ENCODE results near the gene CEP131.

Gene CEP131

GRCh38 chr17:81260171-81260570 is 37.4 kb upstream of the CEP131 start:
- H3K27me3 ChIP-seq (ENCODE audit: low read depth, low read length) = no peaks in the 10 kb centered on the region
- H3K27ac ChIP-seq (ENCODE audit: low read length) = no peak overlapping the region
- H3K4me1 ChIP-seq (ENCODE audit: control insufficient read depth in 1 of 2, insufficient read depth in 2 of 2, low read length in 2 of 2) = peaks cover 4 to 9% of the 10 kb centered on the region in 2 donors
- H3K4me3 ChIP-seq (ENCODE audit: low read depth in 1 of 2, low read length in 2 of 2) = no peak overlapping the region
- no peaks in the 10 kb centered on the region for H3K9me3 ChIP-seq (ENCODE audit: control insufficient read depth in 1 of 2, low read length in 2 of 2)
- peaks cover 26 to 79% of the 10 kb centered on the region in 2 donors for H3K36me3 ChIP-seq (ENCODE audit: control insufficient read depth in 1 of 2, insufficient read depth in 2 of 2, low read length in 2 of 2)

GRCh38 chr17:81259058-81259605 is 36.4 kb upstream of the CEP131 start:
- no peaks in the 10 kb centered on the region for H3K9me3 ChIP-seq (ENCODE audit: control insufficient read depth in 1 of 2, low read length in 2 of 2)
- no peak overlapping the region for H3K27ac ChIP-seq (ENCODE audit: low read length)
- H3K4me1 ChIP-seq (ENCODE audit: control insufficient read depth in 1 of 2, insufficient read depth in 2 of 2, low read length in 2 of 2) = peaks cover 5 to 17% of the 10 kb centered on the region in 2 donors
- peaks cover 26 to 69% of the 10 kb centered on the region in 2 donors for H3K36me3 ChIP-seq (ENCODE audit: control insufficient read depth in 1 of 2, insufficient read depth in 2 of 2, low read length in 2 of 2)
- H3K4me3 ChIP-seq (ENCODE audit: low read depth in 1 of 2, low read length in 2 of 2) = no peak overlapping the region
- H3K27me3 ChIP-seq (ENCODE audit: low read depth, low read length) = no peaks in the 10 kb centered on the region

GRCh38 chr17:81258292-81258691 is 35.5 kb upstream of the CEP131 start:
- peaks cover 5 to 17% of the 10 kb centered on the region in 2 donors for H3K4me1 ChIP-seq (ENCODE audit: control insufficient read depth in 1 of 2, insufficient read depth in 2 of 2, low read length in 2 of 2)
- H3K27me3 ChIP-seq (ENCODE audit: low read depth, low read length) = no peaks in the 10 kb centered on the region
- H3K27ac ChIP-seq (ENCODE audit: low read length) = no peak overlapping the region
- H3K9me3 ChIP-seq (ENCODE audit: control insufficient read depth in 1 of 2, low read length in 2 of 2) = no peaks in the 10 kb centered on the region
- H3K36me3 ChIP-seq (ENCODE audit: control insufficient read depth in 1 of 2, insufficient read depth in 2 of 2, low read length in 2 of 2) = peaks cover 26 to 61% of the 10 kb centered on the region in 2 donors
- H3K4me3 ChIP-seq (ENCODE audit: low read depth in 1 of 2, low read length in 2 of 2) = no peak overlapping the region

GRCh38 chr17:81257533-81257932 is 34.8 kb upstream of the CEP131 start:
- Histone ChIP-seq H3K9me3 (ENCODE audit: control insufficient read depth in 1 of 2, low read length in 2 of 2) (no peaks in the 10 kb centered on the region), H3K36me3 (ENCODE audit: control insufficient read depth in 1 of 2, insufficient read depth in 2 of 2, low read length in 2 of 2) (peaks cover 26 to 60% of the 10 kb centered on the region in 2 donors), H3K27me3 (ENCODE audit: low read depth, low read length) (no peaks in the 10 kb centered on the region), H3K4me1 (ENCODE audit: control insufficient read depth in 1 of 2, insufficient read depth in 2 of 2, low read length in 2 of 2) (peaks cover 5 to 17% of the 10 kb centered on the region in 2 donors), H3K27ac (ENCODE audit: low read length) (no peak overlapping the region), H3K4me3 (ENCODE audit: low read depth in 1 of 2, low read length in 2 of 2) (no peak overlapping the region)

DNA sequence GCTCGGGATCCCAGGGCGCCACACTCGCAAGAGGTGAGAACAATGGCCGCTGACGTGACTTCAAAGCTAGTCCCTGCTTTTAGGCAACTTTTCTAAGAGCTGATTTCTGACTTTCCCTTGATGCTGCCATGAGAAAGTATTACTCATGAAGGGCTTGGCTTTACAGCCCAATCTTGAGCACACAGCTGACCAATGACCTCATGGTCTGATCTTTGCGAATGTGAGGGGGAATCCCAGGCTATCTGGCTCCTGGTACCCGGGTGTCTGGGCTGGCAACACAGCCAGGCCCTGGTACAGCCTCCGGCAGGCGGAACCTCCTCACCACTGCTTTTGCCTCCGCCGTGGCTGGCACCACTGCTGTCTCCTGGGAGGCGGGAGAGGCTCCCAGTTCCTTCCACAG is 33.9 kb upstream of the CEP131 start:
- H3K36me3 ChIP-seq (ENCODE audit: control insufficient read depth in 1 of 2, insufficient read depth in 2 of 2, low read length in 2 of 2) = peaks cover 18 to 60% of the 10 kb centered on the region in 2 donors
- no peak overlapping the region for H3K27ac ChIP-seq (ENCODE audit: low read length)
- H3K27me3 ChIP-seq (ENCODE audit: low read depth, low read length) = no peaks in the 10 kb centered on the region
- peaks cover 5 to 17% of the 10 kb centered on the region in 2 donors for H3K4me1 ChIP-seq (ENCODE audit: control insufficient read depth in 1 of 2, insufficient read depth in 2 of 2, low read length in 2 of 2)
- H3K4me3 ChIP-seq (ENCODE audit: low read depth in 1 of 2, low read length in 2 of 2) = no peak overlapping the region
- no peaks in the 10 kb centered on the region for H3K9me3 ChIP-seq (ENCODE audit: control insufficient read depth in 1 of 2, low read length in 2 of 2)

GRCh38 chr17:81254955-81255717 is 32.4 kb upstream of the CEP131 start:
- Histone ChIP-seq H3K4me1 (ENCODE audit: control insufficient read depth in 1 of 2, insufficient read depth in 2 of 2, low read length in 2 of 2) (peaks cover 5 to 17% of the 10 kb centered on the region in 2 donors), H3K9me3 (ENCODE audit: control insufficient read depth in 1 of 2, low read length in 2 of 2) (no peaks in the 10 kb centered on the region), H3K27ac (ENCODE audit: low read length) (no peak overlapping the region), H3K4me3 (ENCODE audit: low read depth in 1 of 2, low read length in 2 of 2) (peak overlapping the region in 1 of 2 donors; percentile 16), H3K27me3 (ENCODE audit: low read depth, low read length) (no peaks in the 10 kb centered on the region), H3K36me3 (ENCODE audit: control insufficient read depth in 1 of 2, insufficient read depth in 2 of 2, low read length in 2 of 2) (peaks cover 10 to 58% of the 10 kb centered on the region in 2 donors)

DNA sequence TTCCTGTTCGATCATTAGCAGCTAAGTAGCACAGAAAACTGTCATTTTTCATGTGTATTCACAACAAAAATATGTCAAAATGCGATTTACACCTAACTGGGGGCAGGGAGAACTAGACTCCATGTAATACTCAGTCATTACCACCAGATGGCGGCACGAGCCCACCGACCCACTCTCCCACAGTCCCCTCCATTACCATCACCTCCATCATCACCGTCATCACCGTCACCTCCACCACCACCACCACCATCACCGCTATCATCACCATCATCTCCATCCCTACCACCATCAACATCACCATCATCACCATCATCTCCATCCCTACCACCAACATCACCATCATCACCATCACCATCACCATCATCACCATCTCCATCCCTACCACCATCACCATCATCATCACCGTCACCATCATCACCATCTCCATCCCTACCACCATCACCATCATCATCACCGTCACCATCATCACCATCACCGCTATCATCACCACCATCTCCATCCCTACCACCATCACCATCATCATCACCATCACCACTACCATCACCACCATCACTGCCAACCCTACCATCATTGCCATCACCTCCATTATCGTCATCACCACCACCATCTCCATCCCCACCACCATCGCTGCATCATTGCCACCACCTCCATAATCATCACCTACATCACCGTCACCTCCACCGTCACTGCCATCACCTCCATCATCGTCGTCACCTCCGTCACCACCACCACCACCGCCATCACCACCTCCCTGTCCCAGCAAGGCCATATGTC is 30.8 kb upstream of the CEP131 start:
- peaks cover 5 to 17% of the 10 kb centered on the region in 2 donors for H3K4me1 ChIP-seq (ENCODE audit: control insufficient read depth in 1 of 2, insufficient read depth in 2 of 2, low read length in 2 of 2)
- H3K27ac ChIP-seq (ENCODE audit: low read length) = no peak overlapping the region
- H3K9me3 ChIP-seq (ENCODE audit: control insufficient read depth in 1 of 2, low read length in 2 of 2) = no peaks in the 10 kb centered on the region
- H3K27me3 ChIP-seq (ENCODE audit: low read depth, low read length) = no peaks in the 10 kb centered on the region
- H3K36me3 ChIP-seq (ENCODE audit: control insufficient read depth in 1 of 2, insufficient read depth in 2 of 2, low read length in 2 of 2) = peaks cover 6 to 50% of the 10 kb centered on the region in 2 donors
- no peak overlapping the region for H3K4me3 ChIP-seq (ENCODE audit: low read depth in 1 of 2, low read length in 2 of 2)

GRCh38 chr17:81252987-81253329 is 30.2 kb upstream of the CEP131 start:
- peaks cover 4 to 45% of the 10 kb centered on the region in 2 donors for H3K36me3 ChIP-seq (ENCODE audit: control insufficient read depth in 1 of 2, insufficient read depth in 2 of 2, low read length in 2 of 2)
- H3K27me3 ChIP-seq (ENCODE audit: low read depth, low read length) = no peaks in the 10 kb centered on the region
- no peak overlapping the region for H3K4me3 ChIP-seq (ENCODE audit: low read depth in 1 of 2, low read length in 2 of 2)
- no peaks in the 10 kb centered on the region for H3K9me3 ChIP-seq (ENCODE audit: control insufficient read depth in 1 of 2, low read length in 2 of 2)
- peaks cover 5 to 17% of the 10 kb centered on the region in 2 donors for H3K4me1 ChIP-seq (ENCODE audit: control insufficient read depth in 1 of 2, insufficient read depth in 2 of 2, low read length in 2 of 2)
- no peak overlapping the region for H3K27ac ChIP-seq (ENCODE audit: low read length)

- Histone ChIP-seq H3K4me1 (ENCODE audit: control insufficient read depth in 1 of 2, insufficient read depth in 2 of 2, low read length in 2 of 2) (peaks cover 5 to 17% of the 10 kb centered on the region in 2 donors), H3K9me3 (ENCODE audit: control insufficient read depth in 1 of 2, low read length in 2 of 2) (no peaks in the 10 kb centered on the region), H3K4me3 (ENCODE audit: low read depth in 1 of 2, low read length in 2 of 2) (no peak overlapping the region), H3K36me3 (ENCODE audit: control insufficient read depth in 1 of 2, insufficient read depth in 2 of 2, low read length in 2 of 2) (peaks cover 4 to 40% of the 10 kb centered on the region in 2 donors), H3K27me3 (ENCODE audit: low read depth, low read length) (no peaks in the 10 kb centered on the region), H3K27ac (ENCODE audit: low read length) (no peak overlapping the region)
These were observed 29.7 kb upstream of the CEP131 start for GRCh38 chr17:81252326-81252986.

DNA sequence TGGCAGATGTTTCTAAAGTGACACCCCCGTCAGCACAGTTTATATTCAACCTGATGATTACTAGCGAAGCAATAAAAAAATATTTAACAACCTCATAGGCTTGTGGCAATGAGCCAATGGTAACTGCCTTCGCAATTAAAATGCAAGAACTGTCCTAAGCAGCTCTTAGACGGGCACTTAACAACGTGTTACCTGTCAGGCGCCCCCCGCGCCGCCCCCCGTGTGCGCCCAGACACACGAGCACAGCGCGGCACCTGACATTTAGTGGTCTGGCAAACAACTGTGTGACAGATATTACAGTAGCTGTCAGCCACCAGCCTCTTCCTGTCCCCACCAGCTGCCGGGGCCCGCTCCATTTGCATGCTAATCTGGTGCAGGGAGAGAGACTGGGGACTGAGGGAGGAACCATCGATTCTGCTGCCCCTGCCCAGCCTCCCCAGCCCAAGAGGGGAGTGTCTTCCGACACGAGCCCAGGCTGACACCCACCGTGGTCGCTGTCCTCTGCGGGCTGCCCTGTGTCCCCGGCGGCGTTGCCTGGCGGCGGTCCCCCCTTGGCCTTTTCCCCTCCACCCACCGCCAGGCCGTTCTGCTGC is 29.0 kb upstream of the CEP131 start:
- Histone ChIP-seq H3K4me1 (ENCODE audit: control insufficient read depth in 1 of 2, insufficient read depth in 2 of 2, low read length in 2 of 2) (peaks cover 5 to 17% of the 10 kb centered on the region in 2 donors), H3K4me3 (ENCODE audit: low read depth in 1 of 2, low read length in 2 of 2) (no peak overlapping the region), H3K36me3 (ENCODE audit: control insufficient read depth in 1 of 2, insufficient read depth in 2 of 2, low read length in 2 of 2) (peaks cover 4 to 35% of the 10 kb centered on the region in 2 donors), H3K27me3 (ENCODE audit: low read depth, low read length) (no peaks in the 10 kb centered on the region), H3K27ac (ENCODE audit: low read length) (no peak overlapping the region), H3K9me3 (ENCODE audit: control insufficient read depth in 1 of 2, low read length in 2 of 2) (no peaks in the 10 kb centered on the region)

Data from muscle layer of duodenum (tissue), 2 donors.